Measurements from ENCODE around the gene PTGDR. TPM values are rescaled to one million over a fixed set of nuclear protein-coding genes. Genes with fewer than 3 reads are reported as not detected.

Gene PTGDR
- total RNA-seq, 1 experiment from 2014 or later, result not detected

- no peak overlapping the region for H3K4me3 ChIP-seq (ENCODE audit: low read length)
- H3K36me3 ChIP-seq (ENCODE audit: low read depth, low read length), result peaks cover 9% of the 10 kb centered on the region; the same call in 1 of the 2 replicates
- no peaks in the 10 kb centered on the region for H3K79me2 ChIP-seq (ENCODE audit: low read length)
- no peaks in the 10 kb centered on the region for H3K27me3 ChIP-seq (ENCODE audit: low read length)
- no peak overlapping the region for H3K27ac ChIP-seq (ENCODE audit: low read length)
- DNase-seq (no peak), ATAC-seq (no peak)
- no peaks in the 10 kb centered on the region for H3F3A ChIP-seq (ENCODE audit: low read length, unreplicated experiment)
- no peak overlapping the region for H3K9ac ChIP-seq (ENCODE audit: low read length)
- H3K9me2 ChIP-seq (replicated peaks; ENCODE audit: low read length), result no peaks in the 10 kb centered on the region
- BruUV-seq (replicated peaks), result no TSS peak
- peaks cover 11% of the 10 kb centered on the region for H3K9me3 ChIP-seq (ENCODE audit: low read length)
- H3K4me1 ChIP-seq (ENCODE audit: insufficient read depth, low read length), result no peaks in the 10 kb centered on the region
- TF ChIP-seq EZH2phosphoT487 (IDR thresholded peaks at IDR 0.05; ENCODE audit: borderline replicate concordance, low read length) (no peak), CTCF (conservative IDR thresholded peaks at IDR 0.05; ENCODE audit: low read depth, low read length) (no peak), EZH2 (IDR thresholded peaks at IDR 0.05; ENCODE audit: low read length, unreplicated experiment) (no peak)
- intact Hi-C loops (cut with micrococcal nuclease), result no loop called here
- H2AFZ ChIP-seq (ENCODE audit: low read length), result no peak overlapping the region
- CTCF ChIA-PET, result no interaction called here
- H4K20me1 ChIP-seq (ENCODE audit: low read length), result no peaks in the 10 kb centered on the region
- no peak overlapping the region for H3K4me2 ChIP-seq (ENCODE audit: low read length)
- POLR2A ChIA-PET (ENCODE audit: unreplicated experiment), result no interaction called here
These were observed 52.4 kb downstream of the PTGDR start for GRCh38 chr14:52319919-52320318.

GRCh38 chr14:52325126-52325525, 57.6 kb downstream of the PTGDR start:
- H3K9ac ChIP-seq (ENCODE audit: low read length), result no peak overlapping the region
- H3K27ac ChIP-seq (ENCODE audit: low read length), result no peak overlapping the region
- H3K4me2 ChIP-seq (ENCODE audit: low read length), result no peak overlapping the region
- no peak overlapping the region for H2AFZ ChIP-seq (ENCODE audit: low read length)
- POLR2A ChIA-PET (ENCODE audit: unreplicated experiment), result no interaction called here
- ATAC-seq (no peak), DNase-seq (peak; percentile 21)
- H4K20me1 ChIP-seq (ENCODE audit: low read length), result no peaks in the 10 kb centered on the region
- peaks cover 9% of the 10 kb centered on the region; the same call in 1 of the 2 replicates for H3K36me3 ChIP-seq (ENCODE audit: low read depth, low read length)
- TF ChIP-seq EZH2 (IDR thresholded peaks at IDR 0.05; ENCODE audit: low read length, unreplicated experiment) (no peak), EZH2phosphoT487 (IDR thresholded peaks at IDR 0.05; ENCODE audit: borderline replicate concordance, low read length) (no peak), CTCF (conservative IDR thresholded peaks at IDR 0.05; ENCODE audit: low read depth, low read length) (no peak)
- peaks cover 11% of the 10 kb centered on the region for H3K9me3 ChIP-seq (ENCODE audit: low read length)
- no peak overlapping the region for H3K4me3 ChIP-seq (ENCODE audit: low read length)
- peaks cover 33% of the 10 kb centered on the region for H3K4me1 ChIP-seq (ENCODE audit: insufficient read depth, low read length)
- peaks cover 10% of the 10 kb centered on the region for H3F3A ChIP-seq (ENCODE audit: low read length, unreplicated experiment)
- BruUV-seq (replicated peaks), result no TSS peak
- intact Hi-C loops (cut with micrococcal nuclease), result no loop called here
- no peaks in the 10 kb centered on the region for H3K79me2 ChIP-seq (ENCODE audit: low read length)
- H3K9me2 ChIP-seq (replicated peaks; ENCODE audit: low read length), result no peaks in the 10 kb centered on the region
- no peaks in the 10 kb centered on the region for H3K27me3 ChIP-seq (ENCODE audit: low read length)
- CTCF ChIA-PET, result no interaction called here

GRCh38 chr14:52325630-52326029, 58.1 kb downstream of the PTGDR start:
- Histone ChIP-seq H3F3A (ENCODE audit: low read length, unreplicated experiment) (peaks cover 10% of the 10 kb centered on the region), H3K79me2 (ENCODE audit: low read length) (no peaks in the 10 kb centered on the region), H3K9me2 (replicated peaks; ENCODE audit: low read length) (no peaks in the 10 kb centered on the region), H3K4me1 (ENCODE audit: insufficient read depth, low read length) (peaks cover 33% of the 10 kb centered on the region), H3K9me3 (ENCODE audit: low read length) (peaks cover 11% of the 10 kb centered on the region), H3K9ac (ENCODE audit: low read length) (no peak overlapping the region), H3K4me3 (ENCODE audit: low read length) (no peak overlapping the region), H4K20me1 (ENCODE audit: low read length) (no peaks in the 10 kb centered on the region), H3K36me3 (ENCODE audit: low read depth, low read length) (peaks cover 9% of the 10 kb centered on the region; the same call in 1 of the 2 replicates), H3K27ac (ENCODE audit: low read length) (no peak overlapping the region), H3K27me3 (ENCODE audit: low read length) (no peaks in the 10 kb centered on the region), H2AFZ (ENCODE audit: low read length) (no peak overlapping the region), H3K4me2 (ENCODE audit: low read length) (no peak overlapping the region)
- TF ChIP-seq EZH2phosphoT487 (IDR thresholded peaks at IDR 0.05; ENCODE audit: borderline replicate concordance, low read length), result no peak
- TF ChIP-seq EZH2 (IDR thresholded peaks at IDR 0.05; ENCODE audit: low read length, unreplicated experiment), result no peak
- no peak for TF ChIP-seq CTCF (conservative IDR thresholded peaks at IDR 0.05; ENCODE audit: low read depth, low read length)
- intact Hi-C loops (cut with micrococcal nuclease), result no loop called here
- POLR2A ChIA-PET (ENCODE audit: unreplicated experiment), result no interaction called here
- no peak for DNase-seq
- BruUV-seq (replicated peaks), result no TSS peak
- ATAC-seq, result no peak
- CTCF ChIA-PET, result no interaction called here

Other genes starting within 250 kb of the PTGDR start
- 2.5 and 3.1 TPM in 2 replicates for gene NID2, start 198.6 kb upstream of the PTGDR start, total RNA-seq (2014; rRNA removed)
- 4.6 and 4.7 TPM in 2 replicates for gene PTGER2, start 46.6 kb downstream of the PTGDR start, total RNA-seq (2014; rRNA removed)